Mucosa of descending colon (tissue), 3 donors: Measurements from ENCODE around the gene ARID3C. TPM values are rescaled to one million over a fixed set of nuclear protein-coding genes. Genes with fewer than 3 reads are reported as not detected.

Source experiments
- ATAC-seq: fragments of 200-7000 bp; cut with Tn5 transposase; one replicate; pipeline ENCODE4 v1.9.1; 2020; ENCODE audit warnings: mild to moderate bottlenecking, moderate library complexity
- DNase-seq, 3 donors: peaks; one replicate each; pipeline ENCODE4 v3.0.0-alpha.2; 2020
- H3K36me3 ChIP-seq: fragments of 200-600 bp; one replicate; pipeline ENCODE4 v1.8.0; 2021; ENCODE audit warnings: low read depth, mild to moderate bottlenecking
- H3K4me1 ChIP-seq: fragments of 200-600 bp; one replicate; pipeline ENCODE4 v1.8.0; 2021; ENCODE audit warnings: low read depth, mild to moderate bottlenecking
- H3K4me3 ChIP-seq: fragments of 200-600 bp; one replicate; pipeline ENCODE4 v1.8.0; 2021; ENCODE audit warnings: mild to moderate bottlenecking
- H3K9me3 ChIP-seq: fragments of 200-600 bp; one replicate; pipeline ENCODE4 v1.8.0; 2021; ENCODE audit warnings: mild to moderate bottlenecking
- CTCF ChIP-seq: fragments of 200-600 bp; IDR thresholded peaks from one replicate; pipeline ENCODE4 v1.8.0; 2022; ENCODE audit warnings: antibody characterized with exemption, mild to moderate bottlenecking
- intact Hi-C, 2 donors: fragments of 100-400 bp; cut with DNase I in 1 of 2; cut with micrococcal nuclease in 1 of 2; formaldehyde crosslinking; loops; one replicate each; pipeline versions ENCODE4 v1.11.0 to v1.11.1; 2022; cut with DNase I, micrococcal nuclease
- total RNA-seq, 3 donors: library from RNA; stranded (reverse); fragmentation: NEBNext Ultra II Directional in 2 of 3; extraction: Animal tissue kit (Norgen Biotek cat#: 25700) in 2 of 3; gene quantifications; one replicate each; pipeline versions ENCODE4 v1.2.1 to v1.2.4, GENCODE V29; 2021 to 2023
- donor health status: DM: no; HTN: no; CAD: no; lungs with moderate emphysema.
- donor health status: DM: no; HTN: no; CAD: no.
- donor health status: DM: no; HTN: yes; CAD: no.

The ARID3C gene
- total RNA-seq, 3 donors from 2014 or later, result not detected

GRCh38 chr9:34574571-34574970, 54.3 kb downstream of the ARID3C start:
- intact Hi-C loops, result no loop called here
- DNase-seq, result no peak
- Histone ChIP-seq H3K36me3 (no peaks in the 10 kb centered on the region), H3K4me1 (peaks cover 21% of the 10 kb centered on the region), H3K9me3 (no peaks in the 10 kb centered on the region), H3K4me3 (no peak overlapping the region)
- TF ChIP-seq CTCF, result no peak
- ATAC-seq, result no peak

- no peak for TF ChIP-seq CTCF
- ATAC-seq (no peak), DNase-seq (no peak)
- Histone ChIP-seq H3K4me3 (no peak overlapping the region), H3K9me3 (no peaks in the 10 kb centered on the region), H3K36me3 (no peaks in the 10 kb centered on the region), H3K4me1 (peaks cover 21% of the 10 kb centered on the region)
- intact Hi-C loops, result no loop called here
Observed at GRCh38 chr9:34573599-34574325, 55.1 kb downstream of the ARID3C start.

GRCh38 chr9:34572628-34573027, 56.2 kb downstream of the ARID3C start:
- peaks cover 15% of the 10 kb centered on the region for H3K4me1 ChIP-seq
- no peaks in the 10 kb centered on the region for H3K9me3 ChIP-seq
- intact Hi-C loops, result no loop called here
- ATAC-seq, result peak; percentile 4
- DNase-seq, result no peak
- H3K36me3 ChIP-seq, result no peaks in the 10 kb centered on the region
- no peak overlapping the region for H3K4me3 ChIP-seq
- no peak for TF ChIP-seq CTCF

GRCh38 chr9:34572092-34572491, 56.8 kb downstream of the ARID3C start:
- no peak for TF ChIP-seq CTCF
- peak; percentile 88 for ATAC-seq
- peak; percentile 72 to 89 (median 80) for DNase-seq
- H3K9me3 ChIP-seq, result no peaks in the 10 kb centered on the region
- intact Hi-C loops, result no loop called here
- no peak overlapping the region for H3K4me3 ChIP-seq
- no peaks in the 10 kb centered on the region for H3K36me3 ChIP-seq
- H3K4me1 ChIP-seq, result peaks cover 15% of the 10 kb centered on the region

GRCh38 chr9:34571481-34571810, 57.4 kb downstream of the ARID3C start:
- Histone ChIP-seq H3K36me3 (no peaks in the 10 kb centered on the region), H3K9me3 (no peaks in the 10 kb centered on the region), H3K4me1 (peaks cover 13% of the 10 kb centered on the region), H3K4me3 (no peak overlapping the region)
- intact Hi-C loops, result no loop called here
- no peak for TF ChIP-seq CTCF
- DNase-seq, result peak in 2 of 3 donors; percentile 50 to 58
- no peak for ATAC-seq

Other genes with a start within 250 kb of the ARID3C start
- 10 to 100 TPM in 1 of 3 donors, 1 to 10 TPM in 2; 5.1 to 20.8 (median 8.6) TPM for gene FAM219A, start 170.5 kb downstream of the ARID3C start, total RNA-seq
- not detected for gene DNAI1, start 170.3 kb downstream of the ARID3C start, total RNA-seq
- 1 to 10 TPM; 1.4 to 2.0 (median 1.5) TPM for gene ENHO, start 106.1 kb downstream of the ARID3C start, total RNA-seq
- gene CNTFR, start 39.3 kb downstream of the ARID3C start, total RNA-seq, result 10 to 100 TPM in 1 of 3 donors, 1 to 10 TPM in 2; 1.5 to 14.5 (median 7.7) TPM
- 10 to 100 TPM; 29.4 to 47.2 (median 39.4) TPM for gene RPP25L, start 17.0 kb downstream of the ARID3C start, total RNA-seq
- gene DCTN3, start 8.6 kb downstream of the ARID3C start, total RNA-seq, result 10 to 100 TPM; 64.4 to 67.1 (median 64.7) TPM
- gene SIGMAR1, start 8.7 kb upstream of the ARID3C start, total RNA-seq, result 10 to 100 TPM; 48.1 to 59.8 (median 49.6) TPM
- 10 to 100 TPM; 42.0 to 85.6 (median 63.3) TPM for gene GALT, start 17.6 kb upstream of the ARID3C start, total RNA-seq
- 10 to 100 TPM; 18.8 to 57.4 (median 41.0) TPM for gene IL11RA, start 23.1 kb upstream of the ARID3C start, total RNA-seq
- gene CCL27, start 33.6 kb upstream of the ARID3C start, total RNA-seq, result not detected
- 1 to 10 TPM; 1.3 to 8.7 (median 1.6) TPM for gene CCL19, start 62.2 kb upstream of the ARID3C start, total RNA-seq
- 10 to 100 TPM; 18.7 to 48.9 (median 45.9) TPM for gene CCL21, start 81.1 kb upstream of the ARID3C start, total RNA-seq